ENCODE measurements around the gene COPA.

COPA gene

GRCh38 chr1:160261893-160262794 lies 80.9 kb downstream of the COPA start, which contains the start of gene DCAF8:
Gene DCAF8, minus strand, starts transcription at chr1:160262549. Its CDS starts 18,541 bp downstream, at chr1:160244008.
- DNase-seq, result peak; percentile 94

DNA sequence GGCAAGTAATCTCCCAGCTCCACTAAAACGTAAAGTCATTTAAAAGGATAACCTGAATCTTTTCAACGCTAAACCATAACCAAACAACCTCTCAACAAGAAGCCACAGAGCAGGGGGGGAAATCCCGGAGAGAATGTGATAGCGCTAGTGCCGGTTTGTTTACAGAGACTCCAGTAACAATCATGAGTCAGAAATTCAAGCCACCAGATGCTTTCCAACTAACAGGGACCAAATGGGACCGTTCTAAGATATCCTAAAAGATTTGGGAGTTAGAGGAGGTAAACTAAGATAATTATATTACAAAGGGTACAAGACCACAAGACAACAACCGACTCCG lies 81.5 kb downstream of the COPA start:
- no peak for DNase-seq

GRCh38 chr1:160260406-160261382 lies 82.4 kb downstream of the COPA start:
- DNase-seq, result no peak

GRCh38 chr1:160258177-160258798 lies 84.8 kb downstream of the COPA start:
- no peak for DNase-seq

DNA sequence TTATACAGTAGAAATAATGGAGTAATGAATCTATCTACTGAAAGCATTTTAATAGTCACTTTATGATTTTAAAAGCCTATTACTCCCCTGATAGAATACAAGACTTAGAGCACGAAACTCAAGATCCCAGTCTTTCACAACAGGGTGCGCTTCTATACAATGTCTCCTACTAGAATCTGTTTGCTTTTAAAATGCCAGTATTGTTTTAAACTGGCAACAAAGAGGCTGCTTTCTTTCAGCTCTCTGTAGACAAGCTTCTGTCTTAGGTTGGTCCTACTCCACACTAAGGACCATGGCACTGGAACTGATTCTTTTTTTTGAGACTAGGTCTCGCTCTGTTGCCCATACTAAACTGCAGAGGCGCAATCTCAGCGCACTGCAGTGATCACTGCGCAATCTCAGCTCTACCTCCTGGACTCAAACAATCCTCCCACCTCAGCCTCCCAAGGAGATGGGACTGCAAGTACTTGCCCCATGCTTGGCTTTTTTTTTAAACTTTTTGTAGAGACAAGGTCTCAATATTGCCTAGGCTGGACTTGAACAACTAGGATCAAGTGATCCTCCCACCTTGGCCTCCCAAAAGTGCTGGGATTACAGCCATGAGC lies 85.5 kb downstream of the COPA start:
- no peak for DNase-seq

DNA sequence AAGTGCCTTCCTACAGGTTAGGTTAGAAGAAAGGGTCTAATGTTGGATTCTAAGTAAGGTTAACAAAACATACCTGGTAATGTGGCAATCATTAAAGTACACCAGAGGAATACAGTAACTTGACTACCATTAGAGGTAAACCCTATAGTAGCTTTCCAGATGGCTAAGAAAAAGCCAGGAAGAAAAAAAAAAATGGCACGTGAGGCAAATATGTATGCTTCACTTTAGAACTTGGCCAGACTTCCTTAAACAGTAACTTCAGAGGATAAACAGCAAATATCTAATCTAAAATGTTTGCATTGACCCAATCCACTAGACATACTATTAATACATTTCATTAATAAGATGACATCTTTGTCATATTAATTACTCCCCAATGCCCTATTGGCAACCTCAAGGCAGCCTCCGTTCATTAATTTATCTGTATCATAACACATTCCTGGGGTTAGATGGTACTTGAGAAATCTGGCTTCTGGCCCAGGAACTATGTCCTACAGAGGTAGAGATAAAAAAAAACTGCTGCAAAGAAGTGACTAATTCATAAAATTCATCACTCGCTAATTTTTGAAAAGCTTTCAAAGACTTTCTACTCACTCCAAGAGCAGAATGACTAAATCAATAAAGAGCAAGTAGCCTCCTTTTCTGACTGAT lies 86.5 kb downstream of the COPA start:
- peak; percentile 65 for DNase-seq

DNA sequence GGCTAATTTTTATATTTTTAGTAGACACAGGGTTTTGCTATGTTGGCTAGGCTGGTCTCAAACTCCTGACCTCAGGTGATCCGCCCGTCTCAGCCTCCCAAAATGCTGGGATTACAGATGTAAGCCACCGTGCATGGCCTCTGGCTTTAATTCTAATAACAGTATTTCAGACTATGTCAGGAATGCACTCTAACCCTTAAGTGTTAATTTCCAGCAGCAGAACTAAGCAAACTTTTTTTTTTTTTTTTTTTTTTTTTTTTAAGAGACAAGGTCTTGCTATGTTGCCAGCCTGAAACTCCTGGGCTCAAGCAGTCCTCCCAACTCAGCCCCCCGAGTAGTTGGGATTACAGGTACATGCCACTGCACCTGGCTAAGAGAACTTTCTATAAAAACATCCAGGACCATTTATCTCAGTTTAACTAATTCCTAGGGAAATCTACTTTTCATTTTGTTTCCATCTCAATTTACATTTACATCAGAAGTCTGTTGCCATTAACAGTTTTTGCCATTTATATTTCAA lies 87.2 kb downstream of the COPA start:
- DNase-seq, result no peak

GRCh38 chr1:160251687-160252526 lies 91.1 kb downstream of the COPA start:
- peak; percentile 53 for DNase-seq

DNA sequence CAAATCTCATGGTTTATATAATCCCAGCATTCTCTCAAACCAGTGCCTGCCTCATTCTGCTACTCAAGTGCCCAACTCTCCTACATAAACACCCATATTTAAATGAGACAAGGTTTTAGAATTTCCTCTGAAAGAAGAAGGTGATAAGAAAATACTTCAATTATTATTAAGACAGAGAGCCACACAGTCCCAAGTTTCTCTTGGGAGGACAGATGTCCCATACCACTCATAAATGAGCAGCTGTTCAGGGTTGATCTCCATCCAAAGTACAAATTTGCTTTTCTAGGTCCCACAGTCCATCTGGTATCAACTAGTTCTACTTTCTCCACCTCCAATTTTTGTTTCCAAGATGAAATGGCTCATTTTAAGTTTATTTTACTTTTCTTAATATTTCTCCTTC lies 92.0 kb downstream of the COPA start:
- DNase-seq, result no peak

- no peak for DNase-seq
These were observed 96.0 kb downstream of the COPA start for GRCh38 chr1:160247053-160247452.

GRCh38 chr1:160245434-160245833 lies 97.6 kb downstream of the COPA start:
- no peak for DNase-seq

GRCh38 chr1:160244209-160244608 lies 98.8 kb downstream of the COPA start:
- DNase-seq, result no peak

DNA sequence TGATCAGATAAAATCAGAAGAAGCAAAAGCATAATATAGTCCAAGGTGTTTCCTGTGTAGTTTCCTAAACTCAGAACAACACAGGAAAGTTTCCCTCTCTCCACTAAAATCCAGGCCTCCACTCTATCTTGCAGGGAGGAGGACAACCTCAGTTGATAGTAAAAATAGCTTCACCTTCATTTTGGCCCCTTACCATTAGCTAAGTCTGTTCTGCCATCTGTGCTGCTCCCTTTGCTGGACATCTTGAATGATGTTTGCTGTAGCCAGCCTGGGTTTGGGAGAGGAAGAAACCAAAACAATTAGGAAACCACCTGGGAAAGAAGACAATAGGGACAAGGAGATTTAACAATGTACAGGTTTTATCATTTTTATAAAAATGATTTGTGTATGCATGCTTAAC lies 99.3 kb downstream of the COPA start:
- DNase-seq, result no peak

DNA sequence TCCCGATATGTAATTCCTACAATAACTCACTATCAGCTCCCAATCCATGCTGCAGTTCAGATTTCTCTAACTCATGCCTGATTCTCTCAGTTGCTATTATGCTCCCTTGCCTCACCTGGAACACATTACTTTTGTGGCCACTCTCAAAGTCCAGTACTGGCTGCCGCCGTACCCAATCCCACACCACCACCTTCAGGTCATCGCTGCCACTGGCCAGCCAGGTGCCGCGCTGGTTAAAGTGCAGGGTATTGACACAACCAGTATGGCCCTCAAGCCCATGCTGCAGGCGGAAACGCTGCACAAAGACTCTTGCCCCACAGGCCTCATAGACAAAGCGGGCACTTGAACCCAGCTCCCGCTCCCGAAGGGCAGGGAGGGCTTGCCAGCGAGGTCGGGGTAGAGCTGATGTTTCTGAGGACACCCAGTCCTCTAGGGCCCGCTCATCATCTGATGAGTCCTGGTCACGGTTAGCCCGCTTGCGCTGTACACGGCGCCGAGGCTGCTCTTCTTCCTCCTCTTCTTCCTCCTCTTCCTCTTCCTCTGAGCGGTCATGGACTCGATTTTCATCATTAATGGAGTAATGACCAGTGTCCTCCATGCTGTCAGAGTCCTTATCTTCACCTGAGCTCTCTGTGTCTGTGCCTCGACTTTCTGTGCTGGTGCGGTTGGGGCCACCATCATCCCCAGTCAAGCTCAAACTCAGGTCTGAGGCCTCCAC lies 103.3 kb downstream of the COPA start:
- DNase-seq, result no peak

All from NCI-H446 treated with DMSO at 0.1 percent for 48 hours (cell line).